Spleen (tissue), 7 donors: ENCODE results near the gene ASF1A.

Source experiments
- CTCF ChIP-seq, 11 experiments: fragments of 200-600 bp in 7 of 11; fragments of 450-650 bp in 4 of 11; sonication (generic) in 4 of 11; IDR thresholded peaks in 8 of 11; conservative IDR thresholded peaks in 3 of 11; 1 replicate in 7 of 11; 2 replicates in 4 of 11; pipeline versions ENCODE4 v1.4.0 to v1.8.0; 2016 to 2021; ENCODE audit warnings: antibody characterized with exemption in 11 of 11, inconsistent platforms in 4 of 11, mild to moderate bottlenecking in 1 of 11
- POLR2AphosphoS5 ChIP-seq, 3 donors: sonication (generic); formaldehyde crosslinking; IDR thresholded peaks; one replicate each; pipeline ENCODE4 v1.5.1; 2017; ENCODE audit warnings: antibody characterized with exemption in 3 of 3
- donor health status: DM: no; HTN: no; CAD: no; lungs with moderate emphysema.
- donor health status: DM: no; HTN: no; CAD: no.
- donor health status: DM: no; HTN: no; CAD: no.

GRCh38 chr6:118871331-118871730 is 22.6 kb upstream of the ASF1A start:
- TF ChIP-seq CTCF (IDR thresholded peaks at IDR 0.05 in 8 of 11, conservative IDR thresholded peaks at IDR 0.05 in 3 of 11) (no peak), POLR2AphosphoS5 (IDR thresholded peaks at IDR 0.05) (peak in 1 of 3 donors; percentile 11)
